ENCODE results near the gene RNF227.

DNA sequence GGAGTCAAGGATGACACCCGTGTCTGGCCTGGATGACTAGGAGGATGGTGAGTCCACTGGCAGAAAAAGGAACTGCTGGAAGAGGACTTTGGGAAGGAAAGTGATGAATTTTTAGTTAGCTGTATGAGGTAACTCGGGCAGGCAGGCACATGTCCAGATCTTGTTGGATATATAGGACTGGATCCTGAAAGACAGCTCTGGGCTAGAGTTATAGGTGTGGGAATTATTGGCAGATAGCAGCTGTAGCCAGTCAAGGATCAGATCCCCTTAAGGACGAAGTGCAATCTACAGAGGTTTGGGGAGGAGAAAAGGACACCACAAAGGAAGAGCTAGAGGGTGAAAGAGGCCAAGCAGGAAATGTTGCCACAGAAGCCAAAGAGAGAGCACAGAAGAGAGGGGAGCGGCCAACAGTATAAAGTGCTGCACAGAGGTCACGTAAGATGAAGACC is 48.2 kb downstream of the RNF227 start:
- TF ChIP-seq POLR2A (IDR thresholded peaks at IDR 0.05) = no peak
- TF ChIP-seq, protein P1, sequence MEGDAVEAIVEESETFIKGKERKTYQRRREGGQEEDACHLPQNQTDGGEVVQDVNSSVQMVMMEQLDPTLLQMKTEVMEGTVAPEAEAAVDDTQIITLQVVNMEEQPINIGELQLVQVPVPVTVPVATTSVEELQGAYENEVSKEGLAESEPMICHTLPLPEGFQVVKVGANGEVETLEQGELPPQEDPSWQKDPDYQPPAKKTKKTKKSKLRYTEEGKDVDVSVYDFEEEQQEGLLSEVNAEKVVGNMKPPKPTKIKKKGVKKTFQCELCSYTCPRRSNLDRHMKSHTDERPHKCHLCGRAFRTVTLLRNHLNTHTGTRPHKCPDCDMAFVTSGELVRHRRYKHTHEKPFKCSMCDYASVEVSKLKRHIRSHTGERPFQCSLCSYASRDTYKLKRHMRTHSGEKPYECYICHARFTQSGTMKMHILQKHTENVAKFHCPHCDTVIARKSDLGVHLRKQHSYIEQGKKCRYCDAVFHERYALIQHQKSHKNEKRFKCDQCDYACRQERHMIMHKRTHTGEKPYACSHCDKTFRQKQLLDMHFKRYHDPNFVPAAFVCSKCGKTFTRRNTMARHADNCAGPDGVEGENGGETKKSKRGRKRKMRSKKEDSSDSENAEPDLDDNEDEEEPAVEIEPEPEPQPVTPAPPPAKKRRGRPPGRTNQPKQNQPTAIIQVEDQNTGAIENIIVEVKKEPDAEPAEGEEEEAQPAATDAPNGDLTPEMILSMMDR (IDR thresholded peaks at IDR 0.05) = no peak

All from uterus (tissue), 2 donors.